Activated naive CD4-positive, alpha-beta T cell treated with anti-CD3 and anti-CD28 coated beads, Interleukin-2, amount 50 U/mL, for 24 hours (primary cell): ENCODE results near the gene UGDH.
"Not testable (repeated sequence)": the region's sequence is repeated elsewhere in the genome, so short reads cannot be mapped to it uniquely, and the experiment has no call there.

Experiments used
- H3K27ac Mint-ChIP-seq: one replicate; pipeline ENCODE4 v1.8.0; 2021; ENCODE audit warnings: mild to moderate bottlenecking, mixed read lengths
- H3K27me3 Mint-ChIP-seq: one replicate; pipeline ENCODE4 v1.8.0; 2021; ENCODE audit warnings: mixed read lengths
- H3K36me3 Mint-ChIP-seq: one replicate; pipeline ENCODE4 v1.8.0; 2021; ENCODE audit warnings: mixed read lengths
- H3K4me1 Mint-ChIP-seq: one replicate; pipeline ENCODE4 v1.8.0; 2021; ENCODE audit warnings: mixed read lengths
- H3K4me3 Mint-ChIP-seq: one replicate; pipeline ENCODE4 v1.8.0; 2021; ENCODE audit warnings: mild to moderate bottlenecking, mixed read lengths
- H3K9me3 Mint-ChIP-seq: one replicate; pipeline ENCODE4 v1.8.0; 2021; ENCODE audit warnings: mixed read lengths

Gene UGDH

DNA sequence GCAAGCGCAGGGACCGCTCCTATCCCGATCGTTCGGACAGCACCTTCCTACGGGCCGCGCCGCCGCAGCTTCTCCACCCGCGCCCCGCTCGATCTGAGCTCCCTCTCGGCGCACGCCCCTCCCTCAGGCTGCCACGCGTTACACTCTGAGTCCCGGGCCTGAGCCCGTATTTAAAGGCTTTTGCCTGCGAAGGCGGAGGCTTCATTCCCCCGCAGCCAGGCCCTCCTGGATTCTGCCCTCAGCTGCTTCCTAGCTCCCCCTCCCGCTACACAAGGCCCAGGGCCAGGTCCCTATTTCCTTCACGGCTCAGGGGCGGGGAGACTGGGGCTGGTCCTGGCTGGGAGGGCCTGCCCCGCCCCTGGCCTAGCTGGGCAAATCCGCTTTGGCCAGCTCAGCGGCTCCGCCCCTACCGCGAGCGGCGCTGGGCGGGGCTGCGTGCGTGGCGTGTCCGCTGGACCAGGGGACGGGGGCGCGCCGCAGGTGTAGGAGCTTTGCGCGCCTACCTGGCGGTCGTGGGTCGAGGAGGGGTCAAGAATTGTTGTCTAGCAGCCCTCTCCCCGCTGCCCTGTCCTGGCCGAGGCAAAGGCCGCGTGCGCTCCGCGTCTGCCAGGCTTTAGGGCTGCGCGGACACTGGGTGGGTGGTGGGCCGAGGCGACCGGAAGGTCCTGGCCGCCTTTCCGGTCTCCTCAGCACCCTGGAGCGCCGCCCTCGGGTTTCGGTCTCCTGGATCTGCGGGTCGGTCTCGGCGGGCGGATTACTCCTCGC, at the start of gene UGDH:
UGDH (minus strand) TSS at position 144 of the 765 bp plus-strand sequence. CDS start 5,927 bp downstream, outside the sequence.
- Mint-ChIP-seq H3K4me1 (peaks cover 17% of the 10 kb centered on the region), H3K27me3 (no peaks in the 10 kb centered on the region), H3K36me3 (peaks cover 18% of the 10 kb centered on the region), H3K27ac (peak within 1 kb of the TSS; percentile 91), H3K4me3 (peak within 1 kb of the TSS; percentile 98), H3K9me3 (peaks cover 11% of the 10 kb centered on the region)

DNA sequence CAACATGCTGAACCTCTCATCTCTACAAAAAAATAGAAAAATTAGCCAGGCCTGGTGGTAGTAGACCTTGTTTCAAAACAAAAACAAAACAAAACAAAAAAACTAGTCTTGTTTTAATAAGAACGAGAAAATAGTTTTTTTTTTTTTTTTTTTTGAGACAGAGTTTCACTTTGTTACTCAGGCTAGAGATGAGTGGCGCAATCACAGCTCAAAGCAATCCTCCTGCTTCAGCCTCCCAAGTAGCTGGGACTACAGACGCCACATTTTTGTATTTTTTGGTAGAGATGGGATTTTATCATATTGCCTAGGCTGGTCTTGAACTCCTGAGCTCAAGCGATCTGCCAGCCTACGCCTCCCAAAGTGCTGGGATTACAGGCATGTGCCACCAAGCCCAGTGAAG, 47.7 kb upstream of the UGDH start:
- Mint-ChIP-seq H3K27ac (no peak overlapping the region), H3K27me3 (no peaks in the 10 kb centered on the region), H3K4me3 (no peak overlapping the region), H3K36me3 (peaks cover 2% of the 10 kb centered on the region), H3K9me3 (no peaks in the 10 kb centered on the region), H3K4me1 (no peaks in the 10 kb centered on the region)

DNA sequence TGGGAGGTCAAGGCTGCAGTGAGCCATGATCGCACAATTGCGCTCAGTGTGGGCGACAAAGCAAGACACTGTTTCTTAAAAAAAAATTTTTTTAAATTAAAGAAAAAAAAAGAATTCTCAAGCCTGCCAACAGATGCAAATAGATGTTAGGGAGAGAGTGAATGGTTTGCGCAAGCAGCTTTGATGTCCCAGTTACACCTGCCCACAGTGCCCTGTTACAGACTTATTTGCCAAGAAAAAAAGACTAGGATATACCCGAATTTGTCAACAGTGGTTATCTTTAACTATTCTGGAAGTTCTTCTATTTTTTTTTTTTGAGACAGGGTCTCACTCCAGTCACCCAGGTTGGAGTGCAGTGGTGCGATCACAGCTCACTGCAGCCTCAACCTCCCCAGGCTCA, 44.3 kb upstream of the UGDH start:
- H3K9me3 Mint-ChIP-seq, result no peaks in the 10 kb centered on the region

DNA sequence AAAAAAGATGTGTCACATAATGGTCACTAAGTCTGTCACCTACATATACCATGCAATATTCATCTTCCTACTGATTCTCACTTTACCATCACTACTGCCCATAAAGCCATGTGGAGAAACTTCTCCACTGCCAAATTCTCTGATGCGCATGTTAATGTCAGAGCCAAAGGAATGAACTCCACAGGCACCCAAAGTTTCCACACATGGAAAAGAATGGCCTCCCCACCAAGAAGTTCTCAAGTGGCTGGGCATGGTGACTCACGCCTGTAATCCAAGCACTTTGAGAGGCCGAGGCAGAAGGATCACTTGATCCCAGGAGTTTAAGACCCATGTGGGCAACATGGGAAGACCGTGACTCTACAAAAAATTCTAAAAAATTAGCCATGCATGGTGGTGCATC, 43.8 kb upstream of the UGDH start:
- no peak overlapping the region for H3K27ac Mint-ChIP-seq
- no peaks in the 10 kb centered on the region for H3K27me3 Mint-ChIP-seq
- H3K36me3 Mint-ChIP-seq, result peaks cover 4% of the 10 kb centered on the region
- H3K4me1 Mint-ChIP-seq, result peaks cover 4% of the 10 kb centered on the region
- no peaks in the 10 kb centered on the region for H3K9me3 Mint-ChIP-seq
- no peak overlapping the region for H3K4me3 Mint-ChIP-seq

More for the DNA sequence above, 44.3 kb upstream of the UGDH start:
- Mint-ChIP-seq H3K4me1 (peaks cover 4% of the 10 kb centered on the region), H3K27ac (no peak overlapping the region), H3K36me3 (peaks cover 1% of the 10 kb centered on the region), H3K27me3 (no peaks in the 10 kb centered on the region), H3K4me3 (no peak overlapping the region)

- H3K9me3 Mint-ChIP-seq, result no peaks in the 10 kb centered on the region
- H3K27me3 Mint-ChIP-seq, result no peaks in the 10 kb centered on the region
- H3K4me3 Mint-ChIP-seq, result no peak overlapping the region
- H3K36me3 Mint-ChIP-seq, result peaks cover 12% of the 10 kb centered on the region
- H3K4me1 Mint-ChIP-seq, result peaks cover 4% of the 10 kb centered on the region
- no peak overlapping the region for H3K27ac Mint-ChIP-seq
Observed at GRCh38 chr4:39569209-39569608, 42.0 kb upstream of the UGDH start.

DNA sequence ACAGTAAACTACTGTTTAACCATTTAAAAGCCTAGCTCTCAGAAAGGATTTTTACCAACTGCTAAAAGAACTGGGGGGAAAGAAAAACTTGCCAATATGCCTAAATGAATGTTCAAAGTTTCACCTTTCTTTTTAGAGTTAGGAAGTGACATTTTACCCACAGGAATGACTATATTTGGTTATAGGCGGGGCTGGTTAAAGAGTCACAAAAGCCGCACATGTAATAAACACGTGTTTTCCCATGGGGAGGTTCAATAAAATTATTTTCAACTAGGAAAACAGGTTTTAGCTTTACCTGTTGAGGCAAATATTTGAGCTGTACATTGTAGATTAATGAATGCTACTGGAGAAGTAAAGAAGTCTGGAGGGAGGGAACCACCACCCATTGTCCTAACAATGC, 41.6 kb upstream of the UGDH start:
- Mint-ChIP-seq H3K27ac (no peak overlapping the region), H3K4me1 (peaks cover 4% of the 10 kb centered on the region), H3K36me3 (peaks cover 12% of the 10 kb centered on the region), H3K27me3 (no peaks in the 10 kb centered on the region), H3K4me3 (no peak overlapping the region), H3K9me3 (no peaks in the 10 kb centered on the region)

GRCh38 chr4:39565878-39566600, 38.8 kb upstream of the UGDH start:
- Mint-ChIP-seq H3K4me1 (peaks cover 4% of the 10 kb centered on the region), H3K9me3 (no peaks in the 10 kb centered on the region), H3K27me3 (no peaks in the 10 kb centered on the region), H3K4me3 (no peak overlapping the region), H3K27ac (no peak overlapping the region), H3K36me3 (peaks cover 15% of the 10 kb centered on the region)

- H3K27me3 Mint-ChIP-seq, result no peaks in the 10 kb centered on the region
- H3K4me3 Mint-ChIP-seq, result no peak overlapping the region
- H3K4me1 Mint-ChIP-seq, result peaks cover 4% of the 10 kb centered on the region
- H3K27ac Mint-ChIP-seq, result no peak overlapping the region
- no peaks in the 10 kb centered on the region for H3K9me3 Mint-ChIP-seq
- H3K36me3 Mint-ChIP-seq, result peaks cover 16% of the 10 kb centered on the region
Observed at GRCh38 chr4:39563346-39563847, 36.2 kb upstream of the UGDH start.

DNA sequence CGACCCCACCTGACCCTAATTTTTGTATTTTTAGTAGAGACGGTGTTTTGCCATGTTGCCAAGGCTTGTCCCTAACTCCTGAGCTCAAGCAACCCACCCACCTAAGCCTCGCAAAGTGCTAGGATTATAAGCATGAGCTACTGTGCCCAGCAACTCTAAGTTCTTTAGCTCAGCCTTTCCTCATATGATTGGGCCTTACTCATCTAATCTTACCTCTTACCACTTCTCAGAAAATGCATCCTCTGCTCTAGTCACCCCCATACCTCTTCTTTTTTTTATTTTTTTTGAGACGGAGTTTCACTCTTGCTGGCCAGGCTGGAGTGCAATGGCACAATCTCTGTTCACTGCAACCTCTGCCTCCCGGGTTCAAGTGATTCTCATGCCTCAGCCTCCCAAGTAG, 35.6 kb upstream of the UGDH start:
- H3K27me3 Mint-ChIP-seq, result no peaks in the 10 kb centered on the region
- no peak overlapping the region for H3K27ac Mint-ChIP-seq
- peaks cover 15% of the 10 kb centered on the region for H3K36me3 Mint-ChIP-seq
- no peaks in the 10 kb centered on the region for H3K4me1 Mint-ChIP-seq
- no peak overlapping the region for H3K4me3 Mint-ChIP-seq
- no peaks in the 10 kb centered on the region for H3K9me3 Mint-ChIP-seq

DNA sequence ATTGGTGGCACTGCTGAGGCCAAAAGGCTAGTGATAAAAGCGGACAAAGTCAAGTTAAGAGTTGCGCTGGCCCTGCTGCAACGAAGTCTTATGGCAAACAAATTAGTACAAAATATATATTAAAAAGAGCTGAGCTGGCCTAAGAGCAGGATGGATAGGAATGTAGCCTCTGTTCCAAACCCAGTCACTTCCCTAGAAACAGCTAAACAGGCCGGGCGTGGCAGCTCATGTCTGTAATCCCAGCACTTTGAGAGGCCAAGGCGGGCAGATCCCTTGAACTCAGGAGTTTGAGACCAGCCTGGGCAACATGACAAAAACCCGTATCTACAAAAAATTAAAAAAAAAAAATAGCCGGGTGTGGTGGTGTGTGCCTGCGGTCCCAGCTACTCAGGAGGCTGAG, 32.4 kb upstream of the UGDH start:
- no peak overlapping the region for H3K4me3 Mint-ChIP-seq
- no peaks in the 10 kb centered on the region for H3K4me1 Mint-ChIP-seq
- no peaks in the 10 kb centered on the region for H3K9me3 Mint-ChIP-seq
- no peaks in the 10 kb centered on the region for H3K27me3 Mint-ChIP-seq
- no peak overlapping the region for H3K27ac Mint-ChIP-seq
- peaks cover 10% of the 10 kb centered on the region for H3K36me3 Mint-ChIP-seq

GRCh38 chr4:39555472-39555871, 28.2 kb upstream of the UGDH start:
- no peaks in the 10 kb centered on the region for H3K9me3 Mint-ChIP-seq
- H3K27ac Mint-ChIP-seq, result no peak overlapping the region

DNA sequence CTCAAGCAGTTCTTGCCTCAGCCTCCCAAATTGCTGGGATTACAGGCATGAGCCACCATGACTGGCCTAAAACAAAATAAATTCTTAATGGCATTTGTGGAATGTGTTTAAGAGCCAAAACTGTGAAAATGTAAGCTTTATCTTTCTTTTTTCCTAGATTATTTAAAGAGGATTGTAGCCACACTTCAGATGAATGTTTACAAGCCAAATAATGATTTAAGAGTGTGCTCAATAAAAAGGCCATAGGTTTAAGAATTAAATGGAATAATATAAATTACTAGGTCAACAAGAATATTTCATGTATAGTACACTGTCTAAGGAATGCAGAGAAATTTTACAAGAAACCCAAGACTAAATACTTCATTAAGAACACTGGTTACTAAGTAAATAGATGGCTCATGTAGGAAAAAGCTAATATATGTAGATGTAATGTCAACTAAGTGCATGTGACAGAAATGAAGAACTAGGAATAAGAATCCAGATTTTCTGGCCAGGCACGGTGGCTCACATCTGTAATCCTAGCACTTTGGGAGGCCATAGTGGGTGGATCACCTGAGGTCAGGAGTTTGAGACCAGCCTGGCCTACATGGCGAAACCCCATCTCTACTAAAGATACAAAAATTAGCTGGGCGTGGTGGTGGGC, 21.3 kb upstream of the UGDH start:
- H3K27ac Mint-ChIP-seq, result no peak overlapping the region
- no peaks in the 10 kb centered on the region for H3K36me3 Mint-ChIP-seq

More at GRCh38 chr4:39555472-39555871, 28.2 kb upstream of the UGDH start:
- H3K4me3 Mint-ChIP-seq, result no peak overlapping the region
- no peaks in the 10 kb centered on the region for H3K27me3 Mint-ChIP-seq
- no peaks in the 10 kb centered on the region for H3K4me1 Mint-ChIP-seq
- H3K36me3 Mint-ChIP-seq, result peaks cover 9% of the 10 kb centered on the region

GRCh38 chr4:39544580-39545315, 17.5 kb upstream of the UGDH start:
- H3K4me1 Mint-ChIP-seq, result no peaks in the 10 kb centered on the region
- H3K27ac Mint-ChIP-seq, result no peak overlapping the region
- H3K9me3 Mint-ChIP-seq, result no peaks in the 10 kb centered on the region
- H3K27me3 Mint-ChIP-seq, result no peaks in the 10 kb centered on the region
- no peaks in the 10 kb centered on the region for H3K36me3 Mint-ChIP-seq
- no peak overlapping the region for H3K4me3 Mint-ChIP-seq

More for the DNA sequence above, 21.3 kb upstream of the UGDH start:
- no peaks in the 10 kb centered on the region for H3K27me3 Mint-ChIP-seq
- H3K9me3 Mint-ChIP-seq, result no peaks in the 10 kb centered on the region
- H3K4me3 Mint-ChIP-seq, result no peak overlapping the region
- H3K4me1 Mint-ChIP-seq, result no peaks in the 10 kb centered on the region

GRCh38 chr4:39544080-39544479, 16.8 kb upstream of the UGDH start:
- H3K27ac Mint-ChIP-seq, H3K36me3 Mint-ChIP-seq, H3K4me3 Mint-ChIP-seq, H3K4me1 Mint-ChIP-seq, H3K27me3 Mint-ChIP-seq, H3K9me3 Mint-ChIP-seq: not testable (repeated sequence)

GRCh38 chr4:39543034-39543433, 15.8 kb upstream of the UGDH start:
- Mint-ChIP-seq H3K4me1 (no peaks in the 10 kb centered on the region), H3K27me3 (no peaks in the 10 kb centered on the region), H3K4me3 (no peak overlapping the region), H3K9me3 (no peaks in the 10 kb centered on the region), H3K27ac (no peak overlapping the region), H3K36me3 (no peaks in the 10 kb centered on the region)
